ENCODE data around the gene MSH6. TPM values are rescaled to one million over a fixed set of nuclear protein-coding genes. Genes with fewer than 3 reads are reported as not detected.
A peak's percentile ranks its signal among the peaks of the same experiment; 100 is the strongest.

MSH6 gene
- total and polyA plus RNA-seq, 9 of the 15 experiments (the other 6 are each of a cell fraction or from before 2014, with no cell fraction given): 15.3 to 147 (median 80.5) TPM

DNA sequence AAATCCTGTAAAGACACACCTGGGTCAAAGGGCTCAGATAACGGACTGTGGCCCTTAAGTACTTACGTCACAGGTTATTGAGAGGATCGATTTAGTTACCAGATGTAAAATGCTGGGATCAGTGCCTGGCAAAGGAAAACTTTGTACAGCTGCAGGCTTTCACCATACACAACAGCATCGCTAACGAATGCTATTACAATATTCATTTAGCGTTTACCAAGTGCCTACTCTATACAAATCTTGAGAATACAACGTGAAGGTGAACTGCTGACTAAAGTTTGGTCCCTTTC, 619 bp upstream of the MSH6 start (continued):
- TF ChIP-seq, protein P1, sequence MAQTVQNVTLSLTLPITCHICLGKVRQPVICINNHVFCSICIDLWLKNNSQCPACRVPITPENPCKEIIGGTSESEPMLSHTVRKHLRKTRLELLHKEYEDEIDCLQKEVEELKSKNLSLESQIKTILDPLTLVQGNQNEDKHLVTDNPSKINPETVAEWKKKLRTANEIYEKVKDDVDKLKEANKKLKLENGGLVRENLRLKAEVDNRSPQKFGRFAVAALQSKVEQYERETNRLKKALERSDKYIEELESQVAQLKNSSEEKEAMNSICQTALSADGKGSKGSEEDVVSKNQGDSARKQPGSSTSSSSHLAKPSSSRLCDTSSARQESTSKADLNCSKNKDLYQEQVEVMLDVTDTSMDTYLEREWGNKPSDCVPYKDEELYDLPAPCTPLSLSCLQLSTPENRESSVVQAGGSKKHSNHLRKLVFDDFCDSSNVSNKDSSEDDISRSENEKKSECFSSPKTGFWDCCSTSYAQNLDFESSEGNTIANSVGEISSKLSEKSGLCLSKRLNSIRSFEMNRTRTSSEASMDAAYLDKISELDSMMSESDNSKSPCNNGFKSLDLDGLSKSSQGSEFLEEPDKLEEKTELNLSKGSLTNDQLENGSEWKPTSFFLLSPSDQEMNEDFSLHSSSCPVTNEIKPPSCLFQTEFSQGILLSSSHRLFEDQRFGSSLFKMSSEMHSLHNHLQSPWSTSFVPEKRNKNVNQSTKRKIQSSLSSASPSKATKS (CRISPR knock-in tag; IDR thresholded peaks at IDR 0.05): no peak
- TF ChIP-seq, protein P2, sequence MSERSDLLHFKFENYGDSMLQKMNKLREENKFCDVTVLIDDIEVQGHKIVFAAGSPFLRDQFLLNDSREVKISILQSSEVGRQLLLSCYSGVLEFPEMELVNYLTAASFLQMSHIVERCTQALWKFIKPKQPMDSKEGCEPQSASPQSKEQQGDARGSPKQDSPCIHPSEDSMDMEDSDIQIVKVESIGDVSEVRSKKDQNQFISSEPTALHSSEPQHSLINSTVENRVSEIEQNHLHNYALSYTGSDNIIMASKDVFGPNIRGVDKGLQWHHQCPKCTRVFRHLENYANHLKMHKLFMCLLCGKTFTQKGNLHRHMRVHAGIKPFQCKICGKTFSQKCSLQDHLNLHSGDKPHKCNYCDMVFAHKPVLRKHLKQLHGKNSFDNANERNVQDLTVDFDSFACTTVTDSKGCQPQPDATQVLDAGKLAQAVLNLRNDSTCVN (CRISPR knock-in tag; IDR thresholded peaks at IDR 0.05): no peak
- TF ChIP-seq SIRT6 (IDR thresholded peaks at IDR 0.05; ENCODE audit: low read depth, low read length): no peak
- no peak for TF ChIP-seq FOSL1 (tag; conservative IDR thresholded peaks at IDR 0.05)
- TF ChIP-seq CHD4 (IDR thresholded peaks at IDR 0.05; ENCODE audit: insufficient read depth, insufficient replicate concordance, low read depth, low read length, poor library complexity, severe bottlenecking): no peak
- no peak for TF ChIP-seq YY1 (IDR thresholded peaks at IDR 0.05; ENCODE audit: borderline replicate concordance in 1 of 3, control insufficient read depth in 1 of 3, extremely low read depth in 1 of 3, insufficient read depth in 3 of 3, insufficient read length in 1 of 3, insufficient replicate concordance in 2 of 3, low read depth in 1 of 3, low read length in 2 of 3)
- TF ChIP-seq, protein P3, sequence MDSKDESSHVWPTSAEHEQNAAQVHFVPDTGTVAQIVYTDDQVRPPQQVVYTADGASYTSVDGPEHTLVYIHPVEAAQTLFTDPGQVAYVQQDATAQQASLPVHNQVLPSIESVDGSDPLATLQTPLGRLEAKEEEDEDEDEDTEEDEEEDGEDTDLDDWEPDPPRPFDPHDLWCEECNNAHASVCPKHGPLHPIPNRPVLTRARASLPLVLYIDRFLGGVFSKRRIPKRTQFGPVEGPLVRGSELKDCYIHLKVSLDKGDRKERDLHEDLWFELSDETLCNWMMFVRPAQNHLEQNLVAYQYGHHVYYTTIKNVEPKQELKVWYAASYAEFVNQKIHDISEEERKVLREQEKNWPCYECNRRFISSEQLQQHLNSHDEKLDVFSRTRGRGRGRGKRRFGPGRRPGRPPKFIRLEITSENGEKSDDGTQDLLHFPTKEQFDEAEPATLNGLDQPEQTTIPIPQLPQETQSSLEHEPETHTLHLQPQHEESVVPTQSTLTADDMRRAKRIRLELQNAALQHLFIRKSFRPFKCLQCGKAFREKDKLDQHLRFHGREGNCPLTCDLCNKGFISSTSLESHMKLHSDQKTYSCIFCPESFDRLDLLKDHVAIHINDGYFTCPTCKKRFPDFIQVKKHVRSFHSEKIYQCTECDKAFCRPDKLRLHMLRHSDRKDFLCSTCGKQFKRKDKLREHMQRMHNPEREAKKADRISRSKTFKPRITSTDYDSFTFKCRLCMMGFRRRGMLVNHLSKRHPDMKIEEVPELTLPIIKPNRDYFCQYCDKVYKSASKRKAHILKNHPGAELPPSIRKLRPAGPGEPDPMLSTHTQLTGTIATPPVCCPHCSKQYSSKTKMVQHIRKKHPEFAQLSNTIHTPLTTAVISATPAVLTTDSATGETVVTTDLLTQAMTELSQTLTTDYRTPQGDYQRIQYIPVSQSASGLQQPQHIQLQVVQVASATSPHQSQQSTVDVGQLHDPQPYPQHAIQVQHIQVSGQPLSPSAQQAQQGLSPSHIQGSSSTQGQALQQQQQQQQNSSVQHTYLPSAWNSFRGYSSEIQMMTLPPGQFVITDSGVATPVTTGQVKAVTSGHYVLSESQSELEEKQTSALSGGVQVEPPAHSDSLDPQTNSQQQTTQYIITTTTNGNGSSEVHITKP (IDR thresholded peaks at IDR 0.05; ENCODE audit: partially characterized antibody): no peak
- TF ChIP-seq ZNF24 (IDR thresholded peaks at IDR 0.05): no peak
- TF ChIP-seq CREM (IDR thresholded peaks at IDR 0.05; ENCODE audit: low read depth): peak; percentile 36; the same call in 1 of the 2 replicates
- TF ChIP-seq KDM2B (CRISPR knock-in tag; IDR thresholded peaks at IDR 0.05): no peak
- TF ChIP-seq GABPB1 (CRISPR knock-in tag; IDR thresholded peaks at IDR 0.05): peak; percentile 27; the same call in 1 of the 2 replicates
- TF ChIP-seq, protein P4, sequence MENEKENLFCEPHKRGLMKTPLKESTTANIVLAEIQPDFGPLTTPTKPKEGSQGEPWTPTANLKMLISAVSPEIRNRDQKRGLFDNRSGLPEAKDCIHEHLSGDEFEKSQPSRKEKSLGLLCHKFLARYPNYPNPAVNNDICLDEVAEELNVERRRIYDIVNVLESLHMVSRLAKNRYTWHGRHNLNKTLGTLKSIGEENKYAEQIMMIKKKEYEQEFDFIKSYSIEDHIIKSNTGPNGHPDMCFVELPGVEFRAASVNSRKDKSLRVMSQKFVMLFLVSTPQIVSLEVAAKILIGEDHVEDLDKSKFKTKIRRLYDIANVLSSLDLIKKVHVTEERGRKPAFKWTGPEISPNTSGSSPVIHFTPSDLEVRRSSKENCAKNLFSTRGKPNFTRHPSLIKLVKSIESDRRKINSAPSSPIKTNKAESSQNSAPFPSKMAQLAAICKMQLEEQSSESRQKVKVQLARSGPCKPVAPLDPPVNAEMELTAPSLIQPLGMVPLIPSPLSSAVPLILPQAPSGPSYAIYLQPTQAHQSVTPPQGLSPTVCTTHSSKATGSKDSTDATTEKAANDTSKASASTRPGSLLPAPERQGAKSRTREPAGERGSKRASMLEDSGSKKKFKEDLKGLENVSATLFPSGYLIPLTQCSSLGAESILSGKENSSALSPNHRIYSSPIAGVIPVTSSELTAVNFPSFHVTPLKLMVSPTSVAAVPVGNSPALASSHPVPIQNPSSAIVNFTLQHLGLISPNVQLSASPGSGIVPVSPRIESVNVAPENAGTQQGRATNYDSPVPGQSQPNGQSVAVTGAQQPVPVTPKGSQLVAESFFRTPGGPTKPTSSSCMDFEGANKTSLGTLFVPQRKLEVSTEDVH (IDR thresholded peaks at IDR 0.05; ENCODE audit: low read depth, partially characterized antibody): no peak
- no peak for TF ChIP-seq TEAD1 (CRISPR knock-in tag; IDR thresholded peaks at IDR 0.05)
- TF ChIP-seq CREB1 (IDR thresholded peaks at IDR 0.05): no peak
- TF ChIP-seq CREB1 (CRISPR knock-in tag; IDR thresholded peaks at IDR 0.05): peak; percentile 34; the same call in 1 of the 2 replicates
- no peak for TF ChIP-seq CBX5 (IDR thresholded peaks at IDR 0.05; ENCODE audit: borderline replicate concordance, low read depth)
- TF ChIP-seq CC2D1A (IDR thresholded peaks at IDR 0.05): no peak
